Cardiac muscle cell (in vitro differentiated cells and primary cell): ENCODE data around the gene MIA. TPM values are rescaled to one million over a fixed set of nuclear protein-coding genes. Genes with fewer than 3 reads are reported as not detected.
"Not testable (repeated sequence)": the region's sequence is repeated elsewhere in the genome, so short reads cannot be mapped to it uniquely, and the experiment has no call there.

Experiments
- DNase-seq, 2 donors: peaks; one replicate each; pipeline versions ENCODE4 v3.0.0 to v3.0.0-alpha.2; 2010 to 2017; ENCODE audit warnings: low read depth in 1 of 2, low spot score in 1 of 2
- H3K27ac ChIP-seq: fragments of 200-600 bp; sonication (generic); 2 replicates; pipeline ENCODE4 v1.5.1; 2016
- H3K27me3 ChIP-seq: fragments of 200-600 bp; sonication (generic); 2 replicates; pipeline ENCODE4 v1.6.0; 2016; ENCODE audit warnings: control low read depth
- H3K36me3 ChIP-seq: fragments of 200-600 bp; sonication (generic); 2 replicates; pipeline ENCODE4 v1.5.1; 2016; ENCODE audit warnings: control low read depth
- H3K4me1 ChIP-seq: fragments of 200-600 bp; sonication (generic); 2 replicates; pipeline ENCODE4 v1.8.1; 2017; ENCODE audit warnings: low read depth, mild to moderate bottlenecking, mixed run types
- H3K4me3 ChIP-seq: fragments of 200-600 bp; sonication (generic); 2 replicates; pipeline ENCODE4 v1.5.1; 2016; ENCODE audit warnings: mild to moderate bottlenecking
- H3K9me3 ChIP-seq: fragments of 200-600 bp; sonication (generic); 2 replicates; pipeline ENCODE4 v1.5.1; 2017; ENCODE audit warnings: low read depth, mild to moderate bottlenecking, control low read depth
- CTCF ChIP-seq: IDR thresholded peaks from 2 replicates; pipeline ENCODE4 v1.5.1; 2012; ENCODE audit warnings: low read depth, mild to moderate bottlenecking, low read length
- polyA plus RNA-seq: library from polyadenylated mRNA; unstranded; fragments of >200 nt; fragmentation: Nextera tagmentation; extraction: Ambion mirVana; gene quantifications from 2 replicates; pipeline ENCODE4 v1.2.1, GENCODE V29; 2016
- total RNA-seq: library from RNA; depleted of rRNA; stranded (reverse); fragments of >200 nt; gene quantifications from 2 replicates; pipeline ENCODE4 v1.2.3, GENCODE V29; 2016

Gene MIA
- total and polyA plus RNA-seq, 2 experiments from 2014 or later = not detected

GRCh38 chr19:40813182-40813581 is 37.9 kb downstream of the MIA start:
- H3K9me3 ChIP-seq = no peaks in the 10 kb centered on the region
- H3K36me3 ChIP-seq = peaks cover 8% of the 10 kb centered on the region
- peak in 1 of 2 donors; percentile 72 for DNase-seq
- peaks cover 21% of the 10 kb centered on the region for H3K4me1 ChIP-seq
- H3K4me3 ChIP-seq = no peak overlapping the region
- no peak overlapping the region for H3K27ac ChIP-seq
- no peaks in the 10 kb centered on the region for H3K27me3 ChIP-seq
- TF ChIP-seq CTCF = no peak

GRCh38 chr19:40815223-40815622 is 39.9 kb downstream of the MIA start:
- H3K9me3 ChIP-seq = no peaks in the 10 kb centered on the region
- DNase-seq = no peak
- H3K36me3 ChIP-seq = no peaks in the 10 kb centered on the region
- H3K4me1 ChIP-seq = peaks cover 18% of the 10 kb centered on the region
- H3K27ac ChIP-seq = no peak overlapping the region
- no peak for TF ChIP-seq CTCF
- H3K4me3 ChIP-seq = no peak overlapping the region
- H3K27me3 ChIP-seq = no peaks in the 10 kb centered on the region

GRCh38 chr19:40818480-40819399 is 43.4 kb downstream of the MIA start:
- DNase-seq = peak; percentile 59 to 70
- H3K4me3 ChIP-seq = not testable (repeated sequence)

GRCh38 chr19:40819479-40820234 is 44.3 kb downstream of the MIA start:
- H3K36me3 ChIP-seq, H3K9me3 ChIP-seq, H3K27ac ChIP-seq, H3K27me3 ChIP-seq, H3K4me3 ChIP-seq: not testable (repeated sequence)
- peak in 1 of 2 donors; percentile 50 for DNase-seq
- peaks cover 17% of the 10 kb centered on the region for H3K4me1 ChIP-seq
- TF ChIP-seq CTCF = peak; percentile 65

More at GRCh38 chr19:40818480-40819399, 43.4 kb downstream of the MIA start:
- not testable (repeated sequence) for H3K9me3 ChIP-seq, H3K27me3 ChIP-seq, H3K36me3 ChIP-seq, H3K27ac ChIP-seq
- H3K4me1 ChIP-seq = peaks cover 17% of the 10 kb centered on the region
- peak; percentile 33 for TF ChIP-seq CTCF

- Histone ChIP-seq H3K4me1 (peaks cover 17% of the 10 kb centered on the region), H3K4me3 (no peak overlapping the region), H3K9me3 (no peaks in the 10 kb centered on the region), H3K27ac (peak overlapping the region; percentile 95), H3K36me3 (no peaks in the 10 kb centered on the region), H3K27me3 (no peaks in the 10 kb centered on the region)
- no peak for DNase-seq
- TF ChIP-seq CTCF = no peak
Observed at GRCh38 chr19:40822161-40822560, 46.8 kb downstream of the MIA start.

- peaks cover 17% of the 10 kb centered on the region for H3K4me1 ChIP-seq
- H3K27ac ChIP-seq = peak overlapping the region; percentile 95
- H3K27me3 ChIP-seq, H3K4me3 ChIP-seq, H3K36me3 ChIP-seq, H3K9me3 ChIP-seq: not testable (repeated sequence)
- peak; percentile 46 to 85 for DNase-seq
Observed at GRCh38 chr19:40822704-40823553, 47.6 kb downstream of the MIA start.

GRCh38 chr19:40824916-40825315 is 49.6 kb downstream of the MIA start:
- Histone ChIP-seq H3K27ac (peak overlapping the region; percentile 95), H3K4me1 (peaks cover 17% of the 10 kb centered on the region)
- not testable (repeated sequence) for H3K4me3 ChIP-seq, H3K9me3 ChIP-seq, DNase-seq, H3K36me3 ChIP-seq, H3K27me3 ChIP-seq
